DOHH2 (cell line): ENCODE measurements around the gene ARID3B.

Experiments
- CTCF ChIP-seq: fragments of 200-600 bp; sonication (generic); IDR thresholded peaks from one replicate; pipeline ENCODE4 v1.5.1; 2014; ENCODE audit warnings: antibody characterized with exemption, mild to moderate bottlenecking, low read depth, low read length; ENCODE audit not compliant: poor library complexity, severe bottlenecking
- EZH2phosphoT487 ChIP-seq: fragments of 200-600 bp; sonication (generic); IDR thresholded peaks from 2 replicates; pipeline ENCODE4 v1.6.1; 2017; ENCODE audit warnings: borderline replicate concordance, mild to moderate bottlenecking, antibody characterized with exemption, low read length, moderate library complexity, mixed read lengths

GRCh38 chr15:74585191-74585590 is 44.2 kb downstream of the ARID3B start:
- TF ChIP-seq CTCF (no peak), EZH2phosphoT487 (no peak)
